Trophoblast cell (in vitro differentiated cells and primary cell): ENCODE data around the gene GIMAP1.

Experiments used
- DNase-seq, 2 donors: peaks; one replicate each; pipeline ENCODE4 v3.0.0-alpha.2; 2016
- H2AFZ ChIP-seq: 2 replicates; pipeline ENCODE4 v1.6.1; 2013; ENCODE audit warnings: low read length, moderate library complexity, mild to moderate bottlenecking; ENCODE audit not compliant: insufficient read depth, poor library complexity
- H2AK5ac ChIP-seq: 2 replicates; pipeline ENCODE4 v1.6.1; 2013; ENCODE audit warnings: mild to moderate bottlenecking, low read length
- H2BK120ac ChIP-seq: 2 replicates; pipeline ENCODE4 v1.6.1; 2013; ENCODE audit warnings: low read length, mild to moderate bottlenecking, moderate library complexity; ENCODE audit not compliant: insufficient read depth, poor library complexity
- H2BK12ac ChIP-seq: 2 replicates; pipeline ENCODE4 v1.6.1; 2013; ENCODE audit warnings: mild to moderate bottlenecking, low read length, moderate library complexity
- H2BK5ac ChIP-seq: 2 replicates; pipeline ENCODE4 v1.6.1; 2013; ENCODE audit warnings: low read length, low read depth, moderate library complexity, mild to moderate bottlenecking; ENCODE audit not compliant: poor library complexity
- H3K14ac ChIP-seq: 2 replicates; pipeline ENCODE4 v1.6.1; 2013; ENCODE audit warnings: mild to moderate bottlenecking, low read length
- H3K18ac ChIP-seq: 2 replicates; pipeline ENCODE4 v1.6.1; 2013; ENCODE audit warnings: mild to moderate bottlenecking, low read length
- H3K23ac ChIP-seq: 2 replicates; pipeline ENCODE4 v1.6.1; 2013; ENCODE audit warnings: low read length
- H3K27ac ChIP-seq: 2 replicates; pipeline ENCODE4 v1.5.1; 2013; ENCODE audit warnings: low read depth, mild to moderate bottlenecking, inconsistent platforms, low read length, moderate library complexity
- H3K27me3 ChIP-seq: 2 replicates; pipeline ENCODE4 v1.6.1; 2013; ENCODE audit warnings: inconsistent platforms, mild to moderate bottlenecking, low read length, moderate library complexity; ENCODE audit not compliant: insufficient read depth
- H3K36me3 ChIP-seq, 2 experiments: 1 replicate in 1 of 2; 2 replicates in 1 of 2; pipeline ENCODE4 v1.6.1; 2013; ENCODE audit warnings: low read length in 2 of 2, mild to moderate bottlenecking in 2 of 2, moderate library complexity in 1 of 2; ENCODE audit not compliant: insufficient read depth in 2 of 2, control insufficient read depth in 1 of 2
- H3K4ac ChIP-seq: 2 replicates; pipeline ENCODE4 v1.6.1; 2013; ENCODE audit warnings: low read depth, mild to moderate bottlenecking, low read length, moderate library complexity
- H3K4me1 ChIP-seq, 2 experiments: 1 replicate in 1 of 2; 2 replicates in 1 of 2; pipeline ENCODE4 v1.6.1; 2013; ENCODE audit warnings: low read length in 2 of 2, mild to moderate bottlenecking in 2 of 2, moderate library complexity in 1 of 2; ENCODE audit not compliant: insufficient read depth in 2 of 2, control insufficient read depth in 1 of 2
- H3K4me2 ChIP-seq: 2 replicates; pipeline ENCODE4 v1.6.1; 2013; ENCODE audit warnings: inconsistent platforms, mild to moderate bottlenecking, low read length, moderate library complexity
- H3K4me3 ChIP-seq: 2 replicates; pipeline ENCODE4 v1.5.1; 2013; ENCODE audit warnings: mild to moderate bottlenecking, low read depth, low read length, inconsistent platforms
- H3K79me1 ChIP-seq: one replicate; pipeline ENCODE4 v1.6.1; 2013; ENCODE audit warnings: low read length
- H3K79me2 ChIP-seq: 2 replicates; pipeline ENCODE4 v1.6.1; 2013; ENCODE audit warnings: low read length, mild to moderate bottlenecking; ENCODE audit not compliant: control insufficient read depth, insufficient read depth, poor library complexity
- H3K9ac ChIP-seq: 2 replicates; pipeline ENCODE4 v1.6.1; 2013; ENCODE audit warnings: mild to moderate bottlenecking, low read length
- H3K9me3 ChIP-seq: 2 replicates; pipeline ENCODE4 v1.6.1; 2013; ENCODE audit warnings: low read depth, mild to moderate bottlenecking, control low read depth, inconsistent platforms, low read length; ENCODE audit not compliant: insufficient read depth
- H4K12ac ChIP-seq: 2 replicates; pipeline ENCODE4 v1.6.1; 2013; ENCODE audit warnings: low read depth, mild to moderate bottlenecking, low read length, moderate library complexity
- H4K8ac ChIP-seq: 2 replicates; pipeline ENCODE4 v1.6.1; 2013; ENCODE audit warnings: low read depth, mild to moderate bottlenecking, low read length, moderate library complexity
- H4K91ac ChIP-seq: one replicate; pipeline ENCODE4 v1.6.1; 2013; ENCODE audit warnings: low read depth, mild to moderate bottlenecking, low read length, moderate library complexity
- WGBS: extraction: QIAGEN DNeasy Blood & Tissue Kit; methylation state at CpG from one replicate; pipeline ENCODE4 v1.1.7; 2013; ENCODE audit warnings: missing lambda C conversion rate; ENCODE audit not compliant: insufficient read length, insufficient coverage; ENCODE audit errors: extremely low coverage; 5-methylcytosine and 5-hydroxymethylcytosine counted together

The GIMAP1 gene

GRCh38 chr7:150756858-150757257, 40.4 kb downstream of the GIMAP1 start:
- Histone ChIP-seq H3K79me2 (no peaks in the 10 kb centered on the region), H3K9ac (no peak overlapping the region), H3K4me3 (no peak overlapping the region), H3K4me2 (no peak overlapping the region), H4K91ac (no peak overlapping the region), H3K79me1 (no peaks in the 10 kb centered on the region), H3K14ac (no peak overlapping the region), H3K23ac (no peak overlapping the region), H2AFZ (no peak overlapping the region), H2BK5ac (no peak overlapping the region), H3K27me3 (no peaks in the 10 kb centered on the region), H2BK12ac (no peak overlapping the region), H3K36me3 (no peaks in the 10 kb centered on the region), H3K4ac (no peak overlapping the region), H3K18ac (no peak overlapping the region), H2AK5ac (no peak overlapping the region), H3K27ac (no peak overlapping the region), H3K4me1 (no peaks in the 10 kb centered on the region), H4K8ac (no peak overlapping the region), H4K12ac (no peak overlapping the region), H2BK120ac (no peak overlapping the region), H3K9me3 (no peaks in the 10 kb centered on the region)
- DNase-seq = peak in 1 of 2 donors; percentile 37
- no CpG with 5 or more reads among the region's 1 CpG for WGBS

- Histone ChIP-seq H3K4me1 (no peaks in the 10 kb centered on the region), H3K79me2 (no peaks in the 10 kb centered on the region), H4K8ac (no peak overlapping the region), H2BK5ac (no peak overlapping the region), H3K36me3 (no peaks in the 10 kb centered on the region), H3K18ac (no peak overlapping the region), H2BK12ac (no peak overlapping the region), H2AK5ac (no peak overlapping the region), H3K27me3 (no peaks in the 10 kb centered on the region), H3K23ac (no peak overlapping the region), H3K4me3 (no peak overlapping the region), H2BK120ac (no peak overlapping the region), H3K9me3 (no peaks in the 10 kb centered on the region), H3K4ac (no peak overlapping the region), H3K9ac (no peak overlapping the region), H3K14ac (no peak overlapping the region), H4K91ac (no peak overlapping the region), H3K27ac (no peak overlapping the region), H4K12ac (no peak overlapping the region), H3K79me1 (no peaks in the 10 kb centered on the region), H3K4me2 (no peak overlapping the region), H2AFZ (no peak overlapping the region)
- DNase-seq = no peak
- no CpG with 5 or more reads among the region's 1 CpG for WGBS
Observed at GRCh38 chr7:150759479-150759878, 43.1 kb downstream of the GIMAP1 start.

GRCh38 chr7:150766334-150766709, 49.9 kb downstream of the GIMAP1 start:
- no peak overlapping the region for H4K8ac ChIP-seq
- no peak overlapping the region for H2BK12ac ChIP-seq
- H3K4ac ChIP-seq = no peak overlapping the region
- no peaks in the 10 kb centered on the region for H3K9me3 ChIP-seq
- H3K27ac ChIP-seq = no peak overlapping the region
- H2AK5ac ChIP-seq = no peak overlapping the region
- H4K91ac ChIP-seq = no peak overlapping the region
- H3K27me3 ChIP-seq = no peaks in the 10 kb centered on the region
- no peaks in the 10 kb centered on the region for H3K79me2 ChIP-seq
- H3K4me1 ChIP-seq = no peaks in the 10 kb centered on the region
- no peaks in the 10 kb centered on the region for H3K36me3 ChIP-seq
- no peak overlapping the region for H3K4me3 ChIP-seq
- H2BK120ac ChIP-seq = no peak overlapping the region
- no peak overlapping the region for H4K12ac ChIP-seq
- no peak overlapping the region for H2BK5ac ChIP-seq
- no peak overlapping the region for H3K23ac ChIP-seq
- DNase-seq = no peak
- H3K18ac ChIP-seq = no peak overlapping the region
- no peak overlapping the region for H3K9ac ChIP-seq
- no peak overlapping the region for H3K14ac ChIP-seq
- H3K79me1 ChIP-seq = no peaks in the 10 kb centered on the region
- no peak overlapping the region for H3K4me2 ChIP-seq
- no peak overlapping the region for H2AFZ ChIP-seq

- Histone ChIP-seq H3K79me2 (no peaks in the 10 kb centered on the region), H3K27ac (no peak overlapping the region), H3K4ac (no peak overlapping the region), H2BK120ac (no peak overlapping the region), H2BK12ac (no peak overlapping the region), H3K27me3 (no peaks in the 10 kb centered on the region), H2AK5ac (no peak overlapping the region), H3K14ac (no peak overlapping the region), H3K18ac (no peak overlapping the region), H4K91ac (no peak overlapping the region), H3K9me3 (no peaks in the 10 kb centered on the region), H3K79me1 (no peaks in the 10 kb centered on the region), H2AFZ (no peak overlapping the region), H3K23ac (no peak overlapping the region), H3K4me1 (no peaks in the 10 kb centered on the region), H4K12ac (no peak overlapping the region), H3K9ac (no peak overlapping the region), H3K4me3 (no peak overlapping the region), H2BK5ac (no peak overlapping the region), H3K36me3 (no peaks in the 10 kb centered on the region), H4K8ac (no peak overlapping the region), H3K4me2 (no peak overlapping the region)
- no CpG with 5 or more reads among the region's 4 CpGs for WGBS
- no peak for DNase-seq
Observed at GRCh38 chr7:150769768-150770167, 53.4 kb downstream of the GIMAP1 start.
